ENCODE data around the gene MEIOC. TPM values are rescaled to one million over a fixed set of nuclear protein-coding genes. Genes with fewer than 3 reads are reported as not detected.
"Not testable (repeated sequence)": the region's sequence is repeated elsewhere in the genome, so short reads cannot be mapped to it uniquely, and the experiment has no call there.

MEIOC gene
- total RNA-seq, 1 donor = 0.18 TPM

- no peak for DNase-seq (ENCODE audit: low read depth)
- no peak overlapping the region for H3K4me3 ChIP-seq (ENCODE audit: low read depth, low read length)
- TF ChIP-seq CTCF (IDR thresholded peaks at IDR 0.05; ENCODE audit: insufficient read depth, low read length) = no peak
These were observed 31.5 kb downstream of the MEIOC start for GRCh38 chr17:44687756-44688155.

- no peak for DNase-seq (ENCODE audit: low read depth)
- H3K4me3 ChIP-seq (ENCODE audit: low read depth, low read length) = peak overlapping the region; percentile 100
- no peak for TF ChIP-seq CTCF (IDR thresholded peaks at IDR 0.05; ENCODE audit: insufficient read depth, low read length)
These were observed 31.9 kb downstream of the MEIOC start for GRCh38 chr17:44688200-44688599.

GRCh38 chr17:44688675-44689476 is 32.6 kb downstream of the MEIOC start:
- peak; percentile 2 for DNase-seq (ENCODE audit: low read depth)
- no peak for TF ChIP-seq CTCF (IDR thresholded peaks at IDR 0.05; ENCODE audit: insufficient read depth, low read length)
- H3K4me3 ChIP-seq (ENCODE audit: low read depth, low read length) = peak overlapping the region; percentile 100

GRCh38 chr17:44689477-44690217 is 33.4 kb downstream of the MEIOC start, which contains the start of gene CCDC43:
Gene CCDC43 (minus strand): TSS chr17:44689776. CDS start chr17:44689753, 23 bp downstream.
- no peak for TF ChIP-seq CTCF (IDR thresholded peaks at IDR 0.05; ENCODE audit: insufficient read depth, low read length)
- peak within 1 kb of the TSS; percentile 100 for H3K4me3 ChIP-seq (ENCODE audit: low read depth, low read length)
- DNase-seq (ENCODE audit: low read depth) = peak; percentile 94

GRCh38 chr17:44690746-44691306 is 34.6 kb downstream of the MEIOC start:
- not testable (repeated sequence) for H3K4me3 ChIP-seq (ENCODE audit: low read depth, low read length)
- peak; percentile 52 for DNase-seq (ENCODE audit: low read depth)
- peak; percentile 10 for TF ChIP-seq CTCF (IDR thresholded peaks at IDR 0.05; ENCODE audit: insufficient read depth, low read length)

GRCh38 chr17:44693609-44694008 is 37.3 kb downstream of the MEIOC start:
- no peak for DNase-seq (ENCODE audit: low read depth)
- TF ChIP-seq CTCF (IDR thresholded peaks at IDR 0.05; ENCODE audit: insufficient read depth, low read length) = no peak
- no peak overlapping the region for H3K4me3 ChIP-seq (ENCODE audit: low read depth, low read length)

GRCh38 chr17:44700288-44700687 is 44.0 kb downstream of the MEIOC start:
- H3K4me3 ChIP-seq (ENCODE audit: low read depth, low read length); DNase-seq (ENCODE audit: low read depth): not testable (repeated sequence)
